Activated CD4-positive, alpha-beta memory T cell treated with anti-CD3 and anti-CD28 coated beads, Interleukin-2, amount 10 ng/mL, durations not matched to agents 7 days and 5 days (primary cell): ENCODE measurements around the gene GPR17. TPM values are rescaled to one million over a fixed set of nuclear protein-coding genes. Genes with fewer than 3 reads are reported as not detected.

ENCODE experiments used
- CTCF ChIA-PET: fragments of 350-600 bp; sonication (Branson Sonifier 250); formaldehyde crosslinking; loops from one replicate; lab custom pipeline; 2021; ENCODE audit warnings: antibody characterized with exemption, inconsistent platforms; lab: Charles Lee
- POLR2A ChIA-PET: fragments of 350-600 bp; sonication (Branson Sonifier 250); formaldehyde crosslinking; loops from one replicate; lab custom pipeline; 2021; ENCODE audit warnings: antibody characterized with exemption; lab: Charles Lee
- DNase-seq: peaks from one replicate; pipeline ENCODE4 v3.0.0-alpha.2; 2020
- H3K27ac Mint-ChIP-seq: one replicate; pipeline ENCODE4 v1.8.0; 2021; ENCODE audit warnings: mild to moderate bottlenecking, mixed read lengths
- H3K27me3 Mint-ChIP-seq: one replicate; pipeline ENCODE4 v1.8.0; 2021; ENCODE audit warnings: mixed read lengths
- H3K36me3 Mint-ChIP-seq: one replicate; pipeline ENCODE4 v1.8.0; 2021; ENCODE audit warnings: low read depth, mixed read lengths
- H3K4me1 Mint-ChIP-seq: one replicate; pipeline ENCODE4 v1.8.0; 2021; ENCODE audit warnings: mixed read lengths
- H3K4me3 Mint-ChIP-seq: one replicate; pipeline ENCODE4 v1.8.0; 2021; ENCODE audit warnings: mild to moderate bottlenecking, mixed read lengths
- H3K9me3 Mint-ChIP-seq: one replicate; pipeline ENCODE4 v1.8.0; 2021; ENCODE audit warnings: mixed read lengths
- total RNA-seq, 2 experiments: library from RNA; stranded (reverse); gene quantifications; one replicate each; pipeline ENCODE4 v1.2.3, GENCODE V29; 2021

Gene GPR17
- total RNA-seq, 2 experiments from 2014 or later, result not detected

DNA sequence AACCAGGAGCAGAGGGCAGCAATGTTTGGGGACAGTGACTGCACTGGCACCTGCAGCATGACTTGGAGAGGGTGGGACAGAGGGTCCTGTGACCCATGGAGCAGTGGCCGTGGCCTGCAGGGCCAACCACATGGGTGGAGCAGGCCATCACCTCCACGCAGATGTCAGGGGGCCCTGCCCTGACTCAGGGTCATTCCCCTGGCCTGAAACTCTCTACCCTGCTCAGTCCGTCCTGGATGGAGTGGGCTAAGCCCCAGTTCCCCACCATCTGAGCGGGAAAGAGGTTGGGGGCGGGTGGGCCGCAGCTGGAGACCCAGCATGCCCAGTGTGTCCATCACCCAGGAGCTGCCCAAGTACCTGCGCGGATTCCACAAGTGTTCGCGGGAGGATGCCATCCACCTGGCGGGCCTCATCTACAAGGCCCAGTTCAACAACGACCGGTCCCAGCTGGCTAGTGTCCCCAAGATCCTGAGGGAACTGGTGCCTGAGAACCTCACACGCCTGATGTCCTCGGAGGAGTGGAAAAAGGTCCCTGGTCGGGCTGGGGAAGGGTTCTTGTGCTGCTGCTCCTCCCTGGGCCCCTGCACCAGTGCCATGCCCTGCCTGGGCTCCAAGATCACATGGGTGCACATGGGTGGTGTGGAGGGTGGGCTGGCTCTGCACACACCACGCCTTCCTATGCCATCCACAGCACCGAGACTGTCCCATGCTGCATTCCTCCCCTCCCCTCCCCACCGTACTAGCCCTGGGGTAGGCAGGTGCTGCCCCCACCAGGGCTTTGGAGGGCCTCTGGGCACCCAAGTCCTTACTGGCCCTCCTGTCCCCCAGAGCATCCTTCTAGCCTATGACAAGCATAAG, 10.3 kb upstream of the GPR17 start:
- H3K27ac Mint-ChIP-seq, result no peak overlapping the region
- H3K4me3 Mint-ChIP-seq, result no peak overlapping the region
- no peaks in the 10 kb centered on the region for H3K27me3 Mint-ChIP-seq
- POLR2A ChIA-PET, result no interaction called here
- DNase-seq, result no peak
- CTCF ChIA-PET, result no interaction called here
- no peaks in the 10 kb centered on the region for H3K9me3 Mint-ChIP-seq
- no peaks in the 10 kb centered on the region for H3K36me3 Mint-ChIP-seq
- peaks cover 37% of the 10 kb centered on the region for H3K4me1 Mint-ChIP-seq

DNA sequence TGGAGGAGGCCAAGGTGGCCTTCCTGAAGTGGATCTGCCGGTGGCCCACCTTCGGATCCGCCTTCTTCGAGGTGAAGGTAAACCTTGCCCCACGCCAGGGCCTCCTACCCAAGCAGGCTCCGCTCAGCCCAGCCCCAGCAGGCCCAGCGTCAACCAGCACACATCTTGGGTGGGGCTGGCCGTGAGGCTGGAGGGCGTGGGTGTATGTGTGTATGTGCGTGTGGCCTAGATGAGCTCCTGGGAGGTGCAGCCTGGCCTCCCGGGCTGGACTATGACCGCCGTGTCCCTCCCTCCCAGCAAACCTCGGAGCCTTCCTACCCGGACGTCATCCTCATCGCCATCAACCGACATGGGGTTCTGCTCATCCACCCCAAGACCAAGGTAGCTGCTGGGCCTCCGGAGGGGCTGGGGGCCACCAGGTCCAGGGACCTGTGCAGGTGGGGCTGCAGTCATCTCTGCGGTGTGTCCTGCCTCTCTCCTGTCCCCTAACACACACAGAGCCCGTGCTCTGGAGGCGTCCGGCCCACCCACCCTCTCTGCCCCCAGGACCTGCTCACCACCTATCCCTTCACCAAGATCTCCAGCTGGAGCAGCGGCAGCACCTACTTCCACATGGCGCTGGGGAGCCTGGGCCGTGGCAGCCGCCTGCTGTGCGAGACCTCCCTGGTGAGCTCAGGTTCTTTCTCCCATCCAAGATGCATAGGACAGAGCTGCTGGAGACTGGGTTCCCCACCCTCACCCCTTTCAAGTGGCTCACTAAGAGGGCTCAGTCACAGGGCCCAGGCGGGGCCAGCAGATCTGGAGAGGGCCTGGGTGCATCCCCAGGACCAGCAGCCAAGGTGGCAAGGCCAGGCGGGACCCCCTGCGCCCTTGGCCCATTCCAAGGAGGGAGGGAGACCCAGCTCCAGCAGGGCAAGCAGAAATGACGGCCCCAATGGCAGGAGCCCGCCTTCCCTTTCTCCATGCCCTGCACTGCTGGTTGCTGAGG, 9.4 kb upstream of the GPR17 start:
- DNase-seq, result no peak
- H3K9me3 Mint-ChIP-seq, result no peaks in the 10 kb centered on the region
- ChIA-PET CTCF (interaction anchor here (1.1 to 1.7 kb wide), 2 partner anchors 13 to 61 kb away, joined by 3 to 9 read pairs; no protein-coding TSS in a partner anchor), POLR2A (interaction anchor here (1.3 kb wide), 1 partner anchor 65 kb away, joined by 5 read pairs; the partner anchor contains the start of gene SFT2D3)
- H3K36me3 Mint-ChIP-seq, result no peaks in the 10 kb centered on the region
- H3K4me1 Mint-ChIP-seq, result peaks cover 40% of the 10 kb centered on the region
- H3K4me3 Mint-ChIP-seq, result no peak overlapping the region
- no peaks in the 10 kb centered on the region for H3K27me3 Mint-ChIP-seq
- H3K27ac Mint-ChIP-seq, result no peak overlapping the region

DNA sequence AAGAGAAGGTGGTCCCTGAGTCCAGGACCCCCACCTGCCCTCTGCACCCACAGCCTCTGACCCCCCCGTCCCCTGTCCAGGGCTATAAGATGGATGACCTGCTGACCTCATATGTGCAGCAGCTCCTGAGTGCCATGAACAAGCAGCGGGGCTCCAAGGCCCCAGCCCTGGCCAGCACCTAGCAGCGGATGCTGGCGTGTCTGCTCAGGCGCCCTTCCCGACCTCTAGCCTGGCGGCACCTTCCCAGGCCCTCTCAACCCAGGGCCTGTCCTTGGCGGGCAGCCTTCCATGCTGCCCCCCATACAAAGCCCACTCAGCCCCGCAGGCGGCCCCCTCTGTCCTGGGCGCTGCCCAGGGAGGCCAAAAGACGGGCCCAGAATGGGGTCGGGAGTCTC, 8.7 kb upstream of the GPR17 start:
- no peak overlapping the region for H3K4me3 Mint-ChIP-seq
- H3K27ac Mint-ChIP-seq, result no peak overlapping the region
- no peak for DNase-seq
- no peaks in the 10 kb centered on the region for H3K27me3 Mint-ChIP-seq
- no peaks in the 10 kb centered on the region for H3K9me3 Mint-ChIP-seq
- H3K36me3 Mint-ChIP-seq, result no peaks in the 10 kb centered on the region
- H3K4me1 Mint-ChIP-seq, result peaks cover 41% of the 10 kb centered on the region
- CTCF ChIA-PET, result interaction anchor here (1.1 to 1.7 kb wide), 3 partner anchors 12 to 62 kb away, joined by 3 to 9 read pairs (median 5); no protein-coding TSS in a partner anchor
- POLR2A ChIA-PET, result interaction anchor here (1.3 kb wide), 1 partner anchor 64 kb away, joined by 5 read pairs; the partner anchor contains the start of gene SFT2D3

DNA sequence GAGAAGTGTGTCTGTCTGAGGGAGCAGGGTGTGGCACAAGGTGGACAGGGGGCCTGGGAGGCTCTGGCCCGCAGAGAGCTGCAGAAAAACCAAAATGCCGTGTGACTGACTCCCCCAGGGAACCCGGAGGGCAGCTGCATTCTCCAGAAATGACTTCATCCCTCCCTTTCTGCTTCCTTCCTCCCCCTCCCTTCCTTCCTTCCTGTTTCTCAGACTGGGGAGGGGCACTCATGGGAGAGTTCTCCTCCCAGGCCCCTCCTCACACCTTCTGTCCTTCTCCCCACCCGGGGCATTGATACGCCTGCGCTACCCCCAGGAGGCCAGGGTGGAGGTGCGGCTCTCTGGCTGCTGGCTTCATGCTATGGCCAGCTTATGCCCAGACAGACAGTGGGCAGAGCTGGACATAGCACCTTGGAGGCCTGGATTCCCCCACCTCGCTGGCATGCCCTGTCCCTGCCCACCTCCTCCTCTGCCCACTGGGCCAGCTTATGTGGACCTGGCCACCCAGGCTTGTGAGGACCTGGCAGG, 8.2 kb upstream of the GPR17 start:
- no peaks in the 10 kb centered on the region for H3K9me3 Mint-ChIP-seq
- peak overlapping the region; percentile 4 for H3K4me3 Mint-ChIP-seq
- H3K4me1 Mint-ChIP-seq, result peaks cover 42% of the 10 kb centered on the region
- H3K27ac Mint-ChIP-seq, result peak overlapping the region; percentile 62
- CTCF ChIA-PET, result interaction anchor here (1.1 to 1.7 kb wide), 3 partner anchors 11 to 62 kb away, joined by 3 to 9 read pairs (median 5); no protein-coding TSS in a partner anchor
- H3K27me3 Mint-ChIP-seq, result no peaks in the 10 kb centered on the region
- H3K36me3 Mint-ChIP-seq, result no peaks in the 10 kb centered on the region
- DNase-seq, result no peak
- POLR2A ChIA-PET, result interaction anchor here (1.0 to 2.7 kb wide), 3 partner anchors 11 to 112 kb away, joined by 3 to 11 read pairs (median 5); partner anchors contain the start of genes IWS1 and SFT2D3

DNA sequence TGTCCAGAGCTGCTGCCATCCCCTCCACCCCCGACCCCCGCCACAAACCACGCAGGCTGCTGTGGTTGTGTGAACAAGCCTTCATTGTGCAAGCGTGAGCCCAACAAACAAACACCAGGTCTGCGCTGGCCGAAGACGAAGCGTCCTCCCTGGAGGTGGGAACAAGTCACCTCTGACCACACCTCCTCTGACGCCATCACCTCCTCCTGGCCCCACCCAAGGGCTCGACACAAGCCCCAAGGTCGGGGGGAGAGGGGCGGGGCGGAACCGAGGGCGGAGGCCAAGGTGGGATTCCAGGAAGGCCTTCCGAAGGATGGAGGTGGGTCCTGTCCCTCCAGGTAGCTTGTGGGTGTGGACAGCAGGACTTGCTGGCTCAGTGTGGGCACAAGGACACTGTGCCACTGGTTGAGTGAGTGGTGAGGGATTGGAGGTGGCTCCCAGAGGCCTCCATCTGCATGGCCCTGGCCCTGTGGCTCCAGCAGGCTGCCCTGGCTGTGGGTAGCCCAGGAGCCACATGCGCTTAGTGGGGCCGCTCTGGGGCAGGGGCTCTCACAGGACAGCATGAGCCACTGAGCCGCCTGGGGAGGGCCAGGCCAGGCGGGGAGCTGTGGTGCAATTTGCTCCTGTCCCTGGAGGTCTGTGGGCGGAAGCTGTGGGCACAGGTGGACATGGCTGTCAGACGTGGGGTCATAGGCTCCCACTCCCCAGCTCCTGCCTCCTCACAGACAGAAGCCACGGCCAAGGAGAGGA, 7.4 kb upstream of the GPR17 start:
- Mint-ChIP-seq H3K4me3 (no peak overlapping the region), H3K27me3 (no peaks in the 10 kb centered on the region), H3K4me1 (peaks cover 42% of the 10 kb centered on the region), H3K9me3 (no peaks in the 10 kb centered on the region), H3K27ac (peak overlapping the region; percentile 52), H3K36me3 (no peaks in the 10 kb centered on the region)
- POLR2A ChIA-PET, result interaction anchor here (1.0 to 2.7 kb wide), 4 partner anchors 11 to 112 kb away, joined by 3 to 11 read pairs (median 6); partner anchors contain the start of genes IWS1 and SFT2D3
- DNase-seq, result no peak
- CTCF ChIA-PET, result interaction anchor here (1.2 to 2.3 kb wide), 3 partner anchors 11 to 47 kb away, joined by 3 to 8 read pairs (median 5); no protein-coding TSS in a partner anchor

DNA sequence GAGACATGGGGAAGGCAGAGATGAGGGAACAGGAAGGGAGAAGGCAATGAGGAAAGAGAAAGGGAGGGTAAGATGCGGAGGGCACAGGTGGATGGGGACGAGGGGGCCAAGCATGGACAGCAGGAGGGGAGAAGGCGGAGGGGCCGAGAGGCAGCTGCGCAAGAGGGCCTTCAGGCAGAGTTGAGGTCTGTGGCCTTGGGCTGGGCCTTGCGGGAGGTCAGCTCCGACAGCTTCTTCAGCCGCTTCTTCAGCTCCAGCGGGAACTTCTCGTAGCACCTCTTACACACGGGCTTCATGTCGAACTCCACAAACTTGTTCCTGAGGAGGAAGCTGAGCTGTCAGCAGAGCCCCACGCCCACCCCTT, 6.9 kb upstream of the GPR17 start:
- H3K4me3 Mint-ChIP-seq, result no peak overlapping the region
- POLR2A ChIA-PET, result interaction anchor here (2.1 to 2.7 kb wide), 3 partner anchors 11 to 113 kb away, joined by 5 to 11 read pairs (median 7); partner anchors contain the start of genes IWS1 and SFT2D3
- CTCF ChIA-PET, result interaction anchor here (1.6 to 2.3 kb wide), 2 partner anchors 11 to 48 kb away, joined by 3 to 8 read pairs; no protein-coding TSS in a partner anchor
- H3K4me1 Mint-ChIP-seq, result peaks cover 42% of the 10 kb centered on the region
- no peaks in the 10 kb centered on the region for H3K9me3 Mint-ChIP-seq
- H3K27ac Mint-ChIP-seq, result peak overlapping the region; percentile 21
- H3K36me3 Mint-ChIP-seq, result no peaks in the 10 kb centered on the region
- H3K27me3 Mint-ChIP-seq, result no peaks in the 10 kb centered on the region
- DNase-seq, result no peak

DNA sequence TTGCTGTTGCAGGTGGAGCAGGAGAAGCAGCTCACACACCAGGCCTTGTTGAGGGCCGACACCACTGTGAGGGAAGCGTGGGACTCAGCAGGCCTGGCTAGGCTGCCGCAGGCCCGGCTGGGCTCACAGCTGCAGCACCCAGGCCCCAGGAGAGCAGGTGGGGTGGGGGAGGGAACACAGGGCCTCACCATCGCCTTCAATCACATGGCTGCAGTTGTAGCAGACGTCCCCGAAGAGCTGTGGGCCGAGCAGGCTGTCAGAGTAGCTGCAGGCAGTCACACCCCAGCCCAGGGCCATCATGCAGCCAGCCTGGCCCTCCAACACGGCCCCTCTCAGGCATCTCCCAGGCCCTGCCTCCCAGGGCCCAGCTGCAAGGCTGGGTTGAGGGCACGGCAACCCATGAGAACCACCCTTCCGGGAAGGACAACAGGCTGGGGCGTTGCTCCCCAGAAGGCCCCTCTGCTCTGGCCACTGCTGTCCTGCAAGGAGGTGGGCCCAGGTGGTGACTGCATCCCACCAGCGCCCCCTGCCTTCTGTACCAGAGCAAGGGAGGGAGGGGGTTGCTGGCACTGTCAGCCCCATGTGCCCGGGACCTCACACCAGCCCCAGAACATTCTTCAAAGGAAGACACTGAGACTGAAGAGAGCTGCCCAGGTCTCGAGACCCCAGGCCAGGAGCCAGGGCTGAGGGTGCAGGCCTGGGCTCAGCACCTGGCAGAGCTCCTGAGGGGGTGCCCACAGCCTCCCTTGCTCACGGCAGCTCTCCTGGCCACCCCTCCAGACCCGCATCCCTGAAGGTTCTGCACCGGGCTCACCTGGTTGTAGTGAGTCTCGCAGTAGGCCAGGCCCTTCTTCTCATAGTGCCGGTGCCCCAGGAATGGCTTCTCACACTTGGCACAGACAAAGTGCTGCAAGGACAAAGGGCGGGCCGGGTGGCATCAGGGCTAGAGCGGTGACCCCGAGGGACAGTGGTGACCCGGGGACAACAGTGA, 5.6 kb upstream of the GPR17 start:
- DNase-seq, result peak; percentile 42
- Mint-ChIP-seq H3K27me3 (no peaks in the 10 kb centered on the region), H3K27ac (peak overlapping the region; percentile 63), H3K4me3 (peak overlapping the region; percentile 54), H3K36me3 (no peaks in the 10 kb centered on the region), H3K4me1 (peaks cover 42% of the 10 kb centered on the region), H3K9me3 (no peaks in the 10 kb centered on the region)
- CTCF ChIA-PET, result interaction anchor here (1.6 to 2.3 kb wide), 3 partner anchors 10 to 49 kb away, joined by 3 to 16 read pairs (median 8); no protein-coding TSS in a partner anchor
- POLR2A ChIA-PET, result interaction anchor here (1.9 to 2.7 kb wide), 4 partner anchors 10 to 559 kb away, joined by 5 to 11 read pairs (median 6); partner anchors contain the start of genes IWS1 and SFT2D3

DNA sequence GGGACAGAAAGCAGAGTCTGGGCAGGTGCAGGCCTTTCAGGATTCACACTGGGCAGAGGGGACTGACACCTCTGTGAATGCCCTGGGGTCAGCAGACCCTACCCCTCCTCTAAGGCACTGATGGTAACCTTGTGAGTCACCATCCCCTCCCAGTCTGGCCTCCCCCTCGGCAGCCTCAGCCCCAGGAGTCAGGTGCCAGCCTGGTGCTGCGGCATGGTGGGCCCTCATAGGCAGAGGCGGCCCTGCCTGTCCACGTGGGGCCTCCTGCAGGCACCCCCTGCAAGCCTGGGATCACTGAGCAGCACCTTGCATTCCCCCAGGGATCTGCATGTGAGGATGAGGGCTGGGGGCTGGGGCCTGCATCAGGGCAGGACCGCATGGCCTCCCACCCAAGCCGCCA, 4.8 kb upstream of the GPR17 start:
- no peaks in the 10 kb centered on the region for H3K9me3 Mint-ChIP-seq
- peaks cover 41% of the 10 kb centered on the region for H3K4me1 Mint-ChIP-seq
- H3K27ac Mint-ChIP-seq, result no peak overlapping the region
- H3K27me3 Mint-ChIP-seq, result no peaks in the 10 kb centered on the region
- no peak for DNase-seq
- peak overlapping the region; percentile 54 for H3K4me3 Mint-ChIP-seq
- POLR2A ChIA-PET, result interaction anchor here (1.4 to 1.9 kb wide), 3 partner anchors 12 to 560 kb away, joined by 3 to 6 read pairs (median 6); partner anchors contain the start of gene SFT2D3
- CTCF ChIA-PET, result interaction anchor here (2.0 kb wide), 1 partner anchor 50 kb away, joined by 16 read pairs; no protein-coding TSS in a partner anchor
- no peaks in the 10 kb centered on the region for H3K36me3 Mint-ChIP-seq

DNA sequence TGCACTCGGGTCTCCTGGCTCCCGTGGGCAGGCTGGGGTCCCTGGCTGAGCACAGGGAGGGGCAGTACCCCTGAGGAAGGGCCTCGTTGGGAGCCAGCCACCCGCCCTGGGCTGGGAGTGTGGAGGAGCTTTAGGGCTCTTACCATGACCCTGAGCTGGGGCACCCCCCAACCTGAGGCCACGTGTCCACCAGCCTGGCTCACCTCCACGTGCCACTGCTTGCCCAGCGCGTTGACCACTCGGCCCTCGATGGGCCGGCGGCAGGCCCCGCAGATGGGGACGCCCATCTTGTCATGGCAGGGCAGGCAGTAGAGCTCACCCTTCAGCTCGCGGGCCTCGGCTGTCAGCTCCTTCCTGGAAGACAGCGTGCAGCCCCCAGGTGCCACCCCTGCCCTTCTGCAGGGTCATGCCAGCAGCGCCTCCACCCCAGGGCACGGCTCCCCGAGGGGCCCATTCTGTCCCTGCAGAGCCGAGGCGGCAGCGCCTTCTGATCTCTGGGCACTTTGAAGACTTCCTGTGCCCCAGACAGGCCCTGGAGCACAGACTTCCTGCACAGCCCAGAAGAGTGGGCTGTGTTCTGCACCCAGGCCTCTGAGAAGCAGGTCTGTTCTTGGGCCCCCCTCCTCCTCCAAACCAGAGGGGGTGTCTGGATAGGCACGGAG, 4.0 kb upstream of the GPR17 start:
- Mint-ChIP-seq H3K36me3 (no peaks in the 10 kb centered on the region), H3K9me3 (no peaks in the 10 kb centered on the region), H3K4me3 (peak overlapping the region; percentile 54), H3K4me1 (peaks cover 35% of the 10 kb centered on the region), H3K27ac (no peak overlapping the region), H3K27me3 (no peaks in the 10 kb centered on the region)
- CTCF ChIA-PET, result interaction anchor here (2.0 kb wide), 1 partner anchor 51 kb away, joined by 16 read pairs; no protein-coding TSS in a partner anchor
- POLR2A ChIA-PET, result interaction anchor here (1.4 to 1.9 kb wide), 3 partner anchors 11 to 561 kb away, joined by 3 to 6 read pairs (median 6); partner anchors contain the start of gene SFT2D3
- peak; percentile 41 for DNase-seq
